ENCODE data around the gene ZNF79. TPM values are rescaled to one million over a fixed set of nuclear protein-coding genes. Genes with fewer than 3 reads are reported as not detected.

The ZNF79 gene
- total and polyA plus RNA-seq, 9 of the 15 experiments (the other 6 are each of a cell fraction or from before 2014, with no cell fraction given): 0.62 to 7.0 (median 4.1) TPM

DNA sequence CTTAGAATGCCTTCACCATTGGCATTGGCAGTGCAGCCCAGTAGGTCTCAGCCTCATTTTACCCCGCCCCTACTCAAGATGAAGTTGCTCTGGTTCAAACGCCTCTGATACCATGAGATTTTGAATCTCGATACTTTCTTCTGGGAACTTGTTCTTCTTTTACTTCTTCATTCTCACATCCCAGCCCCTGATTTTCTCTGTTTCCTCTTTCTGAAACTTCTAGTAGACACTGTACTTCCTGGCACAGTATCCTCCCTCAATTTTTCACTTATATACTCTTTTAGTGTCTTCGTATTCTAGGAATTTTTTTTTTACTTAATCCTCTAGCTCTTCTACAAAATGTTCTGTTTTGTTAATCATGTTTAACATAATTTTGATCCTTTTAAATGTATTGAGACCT lies 13.1 kb upstream of the ZNF79 start:
- ChIA-PET CTCF (ENCODE audit: low intra/inter-chr PET ratio) (no interaction called here), POLR2A (no interaction called here)
- no peak overlapping the region for H3K4me2 ChIP-seq (ENCODE audit: insufficient read depth, low read length)
- no peak overlapping the region for H3K9ac ChIP-seq (ENCODE audit: insufficient read depth in 1 of 2, low read depth in 2 of 2, low read length in 2 of 2)
- H3K9me1 ChIP-seq (ENCODE audit: control insufficient read depth, insufficient read depth, low read length): peaks cover 6% of the 10 kb centered on the region
- no peaks in the 10 kb centered on the region for H3K27me3 ChIP-seq (ENCODE audit: control insufficient read depth in 2 of 2, insufficient read depth in 2 of 2, low read length in 2 of 2)
- 48% methylated on average over 4 of the region's 4 CpGs for WGBS (ENCODE audit: insufficient coverage, low coverage, missing lambda C conversion rate)
- ATAC-seq: no peak
- in situ Hi-C loops (cut with MboI) (no loop called here), intact Hi-C loops (cut with micrococcal nuclease) (no loop called here)
- no peak overlapping the region for H3K27ac ChIP-seq (ENCODE audit: extremely low read depth, low read depth, low read length)
- TF ChIP-seq ZNF197 (CRISPR knock-in tag; IDR thresholded peaks at IDR 0.05; ENCODE audit: low read depth): no peak
- no peak for TF ChIP-seq COPS2 (conservative IDR thresholded peaks at IDR 0.05)
- TF ChIP-seq CHCHD3 (CRISPR knock-in tag; IDR thresholded peaks at IDR 0.05): no peak
- TF ChIP-seq BRCA1 (IDR thresholded peaks at IDR 0.05): no peak
- TF ChIP-seq BRCA1 (CRISPR knock-in tag; IDR thresholded peaks at IDR 0.05): no peak
- TF ChIP-seq, protein P1, sequence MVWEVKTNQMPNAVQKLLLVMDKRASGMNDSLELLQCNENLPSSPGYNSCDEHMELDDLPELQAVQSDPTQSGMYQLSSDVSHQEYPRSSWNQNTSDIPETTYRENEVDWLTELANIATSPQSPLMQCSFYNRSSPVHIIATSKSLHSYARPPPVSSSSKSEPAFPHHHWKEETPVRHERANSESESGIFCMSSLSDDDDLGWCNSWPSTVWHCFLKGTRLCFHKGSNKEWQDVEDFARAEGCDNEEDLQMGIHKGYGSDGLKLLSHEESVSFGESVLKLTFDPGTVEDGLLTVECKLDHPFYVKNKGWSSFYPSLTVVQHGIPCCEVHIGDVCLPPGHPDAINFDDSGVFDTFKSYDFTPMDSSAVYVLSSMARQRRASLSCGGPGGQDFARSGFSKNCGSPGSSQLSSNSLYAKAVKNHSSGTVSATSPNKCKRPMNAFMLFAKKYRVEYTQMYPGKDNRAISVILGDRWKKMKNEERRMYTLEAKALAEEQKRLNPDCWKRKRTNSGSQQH (CRISPR knock-in tag; IDR thresholded peaks at IDR 0.05): no peak
- no peak for TF ChIP-seq ZFP36 (IDR thresholded peaks at IDR 0.05; ENCODE audit: low read depth, low read length, partially characterized antibody)
- no peak for TF ChIP-seq KDM5B (IDR thresholded peaks at IDR 0.05; ENCODE audit: insufficient replicate concordance, low read depth, low read length)
- no peak for TF ChIP-seq ZNF445 (CRISPR knock-in tag; IDR thresholded peaks at IDR 0.05; ENCODE audit: low read depth)
- no peak for TF ChIP-seq ZNF551 (CRISPR knock-in tag; IDR thresholded peaks at IDR 0.05)
- TF ChIP-seq TCFL5 (CRISPR knock-in tag; conservative IDR thresholded peaks at IDR 0.05): no peak
- TF ChIP-seq ZNF184 (CRISPR knock-in tag; IDR thresholded peaks at IDR 0.05): no peak
- BruUV-seq (replicated peaks): no TSS peak
- FAIRE-seq: no peak
- H3K36me3 ChIP-seq (ENCODE audit: control insufficient read depth, insufficient read depth, low read length): no peaks in the 10 kb centered on the region
- H4K20me1 ChIP-seq (replicated peaks; ENCODE audit: control insufficient read depth, insufficient read depth, low read length): no peaks in the 10 kb centered on the region
- DNase-seq (ENCODE audit: extremely low read depth in 1 of 4, low spot score in 3 of 4): no peak
- no peaks in the 10 kb centered on the region for H3K79me2 ChIP-seq (ENCODE audit: control insufficient read depth, insufficient read depth, low read length)
- H3K9me3 ChIP-seq (replicated peaks; ENCODE audit: control insufficient read depth, insufficient read depth, low read depth, low read length): no peaks in the 10 kb centered on the region
- H3K4me1 ChIP-seq (replicated peaks in 1 of 2; ENCODE audit: control insufficient read depth in 2 of 2, insufficient read depth in 2 of 2, low read length in 2 of 2): peaks cover 6 to 13% of the 10 kb centered on the region in 2 experiments; a peak in 4 of 5 replicates
- no peak overlapping the region for H3K4me3 ChIP-seq
- no peak overlapping the region for H2AFZ ChIP-seq (ENCODE audit: low read depth, low read length)
